Measurements from ENCODE around the gene P2RY11.

The P2RY11 gene

GRCh38 chr19:10135551-10136334 lies 24.2 kb downstream of the P2RY11 start:
- peak overlapping the region; percentile 81 for H3K27ac ChIP-seq
- CTCF ChIA-PET: interaction anchor here (0.5 kb wide), 2 partner anchors 12 to 207 kb away, joined by 3 to 4 read pairs; no protein-coding TSS in a partner anchor
- peak; percentile 62 for DNase-seq (ENCODE audit: low spot score)
- TF ChIP-seq CTCF (conservative IDR thresholded peaks at IDR 0.05; ENCODE audit: low read depth): no peak
- POLR2A ChIA-PET (ENCODE audit: low non-redundant PET): no interaction called here

GRCh38 chr19:10136936-10137335 lies 25.4 kb downstream of the P2RY11 start:
- H3K27ac ChIP-seq: peak overlapping the region; percentile 81
- ChIA-PET POLR2A (ENCODE audit: low non-redundant PET) (no interaction called here), CTCF (interaction anchor here (0.6 to 1.4 kb wide), 3 partner anchors 17 to 124 kb away, joined by 3 read pairs; partner anchors contain the start of gene EIF3G)
- no peak for DNase-seq (ENCODE audit: low spot score)
- no peak for TF ChIP-seq CTCF (conservative IDR thresholded peaks at IDR 0.05; ENCODE audit: low read depth)

GRCh38 chr19:10137751-10138682 lies 26.5 kb downstream of the P2RY11 start:
- POLR2A ChIA-PET (ENCODE audit: low non-redundant PET): no interaction called here
- TF ChIP-seq CTCF (conservative IDR thresholded peaks at IDR 0.05; ENCODE audit: low read depth): no peak
- CTCF ChIA-PET: interaction anchor here (1.4 kb wide), 1 partner anchor 110 kb away, joined by 3 read pairs; no protein-coding TSS in a partner anchor

GRCh38 chr19:10138879-10139795 lies 27.6 kb downstream of the P2RY11 start:
- H3K27ac ChIP-seq: 0 out of 2 replicates have a peak overlapping the region, but pooled peaks have one; percentile 81
- no peak for TF ChIP-seq CTCF (conservative IDR thresholded peaks at IDR 0.05; ENCODE audit: low read depth)
- no peak for DNase-seq (ENCODE audit: low spot score)
- ChIA-PET POLR2A (ENCODE audit: low non-redundant PET) (no interaction called here), CTCF (no interaction called here)

More at GRCh38 chr19:10137751-10138682, 26.5 kb downstream of the P2RY11 start:
- peak overlapping the region; percentile 81 for H3K27ac ChIP-seq
- no peak for DNase-seq (ENCODE audit: low spot score)

- ChIA-PET POLR2A (ENCODE audit: low non-redundant PET) (no interaction called here), CTCF (no interaction called here)
- DNase-seq (ENCODE audit: low spot score): no peak
- no peak for TF ChIP-seq CTCF (conservative IDR thresholded peaks at IDR 0.05; ENCODE audit: low read depth)
- H3K27ac ChIP-seq: no peak overlapping the region
These were observed 28.5 kb downstream of the P2RY11 start for GRCh38 chr19:10139952-10140351.

Measured in RWPE1 (cell line).